NOMO-1 treated with dmso at 0.1 percent for 144 hours (cell line): ENCODE measurements around the gene SFT2D1.
"Not testable (repeated sequence)": the region's sequence is repeated elsewhere in the genome, so short reads cannot be mapped to it uniquely, and the experiment has no call there.

Experiments used
- DNase-seq: peaks from one replicate; lab custom pipeline; 2025; ENCODE audit not compliant: unreplicated experiment; lab: John Stamatoyannopoulos, UW

SFT2D1 gene

DNA sequence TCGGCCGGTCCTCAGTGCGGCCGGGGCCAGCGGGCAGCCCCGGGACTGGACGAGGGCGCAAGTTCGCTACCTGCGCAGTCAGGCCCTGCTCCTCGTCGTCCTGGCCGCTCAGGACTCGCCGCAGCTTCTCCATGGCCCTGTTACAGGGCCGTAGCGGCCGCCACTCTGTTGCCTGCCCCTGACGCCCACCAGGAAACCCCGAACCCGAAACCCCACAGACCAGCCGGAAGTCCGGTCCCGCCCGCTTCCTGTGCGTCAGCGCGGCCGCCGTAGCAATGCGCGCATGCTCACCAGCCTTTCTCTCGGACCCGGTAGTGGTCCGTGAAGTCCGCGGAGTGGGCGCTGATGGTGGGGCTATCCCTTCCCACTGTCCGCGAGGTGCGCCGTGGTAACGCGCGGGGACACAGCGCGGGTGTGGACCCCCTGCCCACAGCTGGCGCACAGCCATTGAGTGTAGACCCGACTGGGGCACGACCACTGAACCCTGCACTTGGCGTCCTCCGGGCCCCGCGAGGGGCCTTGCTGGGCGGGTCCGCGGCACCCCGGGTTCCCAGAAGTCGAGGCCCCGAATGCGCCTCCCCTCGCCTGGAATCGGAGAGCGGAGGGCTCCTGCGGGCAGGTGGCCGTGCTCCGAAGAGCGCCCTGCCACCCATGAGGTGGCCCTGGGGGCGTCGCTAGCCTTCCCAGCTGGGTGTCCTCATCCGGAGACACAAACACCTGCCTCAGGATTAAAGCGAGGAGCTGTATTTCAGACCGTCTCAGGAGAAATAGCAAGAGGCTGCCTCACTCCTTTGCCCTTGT, at the start of gene SFT2D1:
Gene SFT2D1 (minus strand): TSS at position 197 of the 801 bp plus-strand sequence. CDS start 64 bp downstream, at position 133.
- DNase-seq = peak; percentile 66

DNA sequence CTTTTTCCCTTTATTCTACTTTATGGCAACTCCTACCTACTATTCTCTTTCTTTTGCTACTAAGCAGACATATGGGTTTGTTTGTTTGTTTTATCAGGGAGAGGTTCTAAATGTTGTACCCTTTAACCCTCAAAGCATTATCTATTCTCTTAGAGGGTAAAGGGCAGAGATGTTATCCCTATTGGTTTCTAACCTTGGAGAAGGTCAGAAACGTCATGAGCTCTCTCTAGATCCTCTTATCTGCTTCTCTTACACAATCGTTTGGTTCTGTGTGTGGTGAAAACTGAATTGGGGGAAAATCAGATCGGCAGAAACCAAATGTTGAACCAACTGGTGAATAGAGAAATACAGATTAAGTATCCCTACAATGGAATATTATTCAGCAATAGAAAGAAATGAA, 46.8 kb upstream of the SFT2D1 start:
- DNase-seq = no peak

DNA sequence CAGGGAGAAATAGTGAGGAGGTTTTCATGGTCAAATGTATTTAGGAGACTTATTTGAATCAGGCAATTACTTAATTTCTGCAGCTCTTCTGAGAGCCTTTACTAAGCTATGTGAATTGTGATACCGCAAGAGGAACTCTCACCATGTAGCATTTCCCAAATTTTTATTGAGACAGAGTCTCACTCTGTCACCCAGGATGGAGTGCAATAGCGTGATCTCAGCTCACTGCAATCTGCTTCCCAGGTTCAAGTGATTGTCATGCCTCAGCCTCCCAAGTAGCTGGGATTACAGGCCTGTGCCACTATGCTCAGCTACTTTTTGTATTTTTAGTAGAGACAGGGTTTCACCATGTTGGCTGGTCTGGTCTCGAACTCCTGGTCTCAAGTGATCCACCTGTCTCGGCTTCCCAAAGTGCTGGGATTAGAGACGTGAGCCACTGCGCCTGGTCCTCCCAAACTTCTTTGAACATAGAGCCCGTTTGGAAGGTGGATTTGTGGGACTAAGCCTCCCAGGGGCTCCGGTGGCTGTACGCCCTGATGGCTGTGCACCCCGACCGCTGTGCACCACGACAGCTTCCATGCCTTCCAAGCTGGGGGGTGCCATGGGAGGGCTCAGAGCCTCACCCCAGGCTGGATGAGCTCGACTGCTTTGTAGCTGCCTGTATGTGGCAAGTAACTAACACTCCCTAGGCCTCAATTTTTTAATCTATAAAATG, 46.1 kb upstream of the SFT2D1 start:
- no peak for DNase-seq

DNA sequence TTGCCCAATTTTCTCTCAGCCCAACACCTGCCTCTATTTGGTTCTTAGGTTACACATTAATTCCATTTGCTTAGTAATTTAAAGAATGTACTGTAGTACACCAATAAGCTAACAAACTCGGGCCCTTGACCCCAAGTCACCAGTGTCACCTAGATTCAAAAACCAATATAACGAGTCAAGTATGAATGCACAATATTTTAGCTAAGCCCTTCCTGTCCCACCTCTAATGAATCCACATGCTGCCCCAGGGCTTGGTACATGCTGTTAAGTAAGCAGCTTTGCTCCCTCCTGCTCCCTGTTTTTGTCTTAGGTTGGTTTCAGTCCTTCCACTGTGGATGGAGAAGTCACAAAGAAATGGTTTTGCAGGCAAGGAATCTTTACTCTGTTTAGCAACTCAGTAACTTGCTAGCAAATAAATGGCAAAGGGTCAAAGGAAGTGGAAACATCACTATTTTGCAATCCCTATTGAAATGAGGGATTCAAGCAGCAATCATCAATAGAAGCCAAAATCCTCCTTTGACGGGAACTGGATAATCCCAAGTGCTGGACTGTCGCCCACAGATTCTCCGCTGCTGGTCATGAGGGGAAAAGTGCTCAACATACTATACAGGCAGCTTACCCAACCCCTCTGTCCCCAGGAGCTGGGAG, 45.4 kb upstream of the SFT2D1 start:
- no peak for DNase-seq

DNA sequence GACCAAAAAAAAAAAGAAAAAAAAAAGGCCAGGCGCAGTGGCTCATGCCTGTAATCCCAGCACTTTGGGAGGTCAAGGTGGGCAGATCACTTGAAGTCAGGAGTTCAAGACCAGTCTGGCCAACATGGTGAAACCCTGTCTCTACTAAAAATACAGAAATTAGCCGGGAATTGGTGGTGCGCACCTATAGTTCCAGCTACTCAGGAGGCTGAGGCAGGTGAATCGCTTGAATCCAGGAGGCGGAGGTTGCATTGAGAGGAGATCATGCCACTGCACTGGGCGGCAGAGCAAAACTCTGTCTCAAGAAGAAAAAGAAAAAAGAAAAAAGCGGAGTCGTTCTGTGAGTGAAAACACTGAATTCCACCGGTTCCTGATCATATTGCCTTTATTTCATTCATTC, 44.8 kb upstream of the SFT2D1 start:
- not testable (repeated sequence) for DNase-seq

DNA sequence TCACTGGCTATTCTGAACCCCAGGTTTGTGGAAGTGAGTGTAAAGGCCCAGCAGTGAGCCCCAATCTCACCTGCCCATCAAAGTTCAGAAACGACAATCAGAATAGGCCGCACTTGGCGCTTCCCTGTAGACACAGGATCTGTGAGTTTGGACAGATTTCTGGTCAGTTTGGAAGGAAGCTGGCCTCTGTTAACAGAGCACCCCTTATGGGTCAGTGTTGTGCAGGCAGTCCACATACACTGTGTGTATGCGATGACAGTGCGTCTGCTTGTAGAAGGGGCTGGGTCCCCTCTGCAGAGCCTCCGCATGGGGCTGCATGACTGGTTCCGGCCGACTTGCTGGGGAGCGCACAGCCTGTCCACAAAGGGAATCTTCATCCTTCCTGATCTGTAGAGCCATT, 43.8 kb upstream of the SFT2D1 start:
- DNase-seq = no peak

DNA sequence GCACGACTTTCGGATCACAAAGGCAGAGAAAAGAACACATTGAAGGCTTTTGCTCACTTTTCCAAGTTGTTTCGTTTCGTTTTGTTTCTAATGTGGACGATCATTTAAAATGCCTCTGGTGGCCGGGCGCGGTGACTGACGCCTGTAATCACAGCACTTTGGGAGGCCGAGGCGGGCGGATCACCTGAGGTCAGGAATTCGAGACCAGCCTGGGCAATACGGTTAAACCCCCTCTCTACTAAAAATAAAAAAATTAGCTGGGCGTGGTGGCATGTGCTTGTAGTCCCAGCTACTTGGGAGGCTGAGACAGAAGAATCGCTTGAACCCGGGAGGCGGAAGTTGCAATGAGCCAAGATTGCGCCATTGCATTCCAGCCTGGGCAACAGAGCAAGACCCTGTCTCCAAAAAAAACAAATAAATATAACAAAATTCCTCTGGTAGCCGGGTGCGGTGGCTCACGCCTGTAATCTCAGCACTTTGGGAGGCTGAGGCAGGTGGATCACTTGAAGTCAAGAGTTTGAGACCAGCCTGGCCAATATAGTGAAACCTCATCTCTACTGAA, 41.5 kb upstream of the SFT2D1 start:
- not testable (repeated sequence) for DNase-seq

DNA sequence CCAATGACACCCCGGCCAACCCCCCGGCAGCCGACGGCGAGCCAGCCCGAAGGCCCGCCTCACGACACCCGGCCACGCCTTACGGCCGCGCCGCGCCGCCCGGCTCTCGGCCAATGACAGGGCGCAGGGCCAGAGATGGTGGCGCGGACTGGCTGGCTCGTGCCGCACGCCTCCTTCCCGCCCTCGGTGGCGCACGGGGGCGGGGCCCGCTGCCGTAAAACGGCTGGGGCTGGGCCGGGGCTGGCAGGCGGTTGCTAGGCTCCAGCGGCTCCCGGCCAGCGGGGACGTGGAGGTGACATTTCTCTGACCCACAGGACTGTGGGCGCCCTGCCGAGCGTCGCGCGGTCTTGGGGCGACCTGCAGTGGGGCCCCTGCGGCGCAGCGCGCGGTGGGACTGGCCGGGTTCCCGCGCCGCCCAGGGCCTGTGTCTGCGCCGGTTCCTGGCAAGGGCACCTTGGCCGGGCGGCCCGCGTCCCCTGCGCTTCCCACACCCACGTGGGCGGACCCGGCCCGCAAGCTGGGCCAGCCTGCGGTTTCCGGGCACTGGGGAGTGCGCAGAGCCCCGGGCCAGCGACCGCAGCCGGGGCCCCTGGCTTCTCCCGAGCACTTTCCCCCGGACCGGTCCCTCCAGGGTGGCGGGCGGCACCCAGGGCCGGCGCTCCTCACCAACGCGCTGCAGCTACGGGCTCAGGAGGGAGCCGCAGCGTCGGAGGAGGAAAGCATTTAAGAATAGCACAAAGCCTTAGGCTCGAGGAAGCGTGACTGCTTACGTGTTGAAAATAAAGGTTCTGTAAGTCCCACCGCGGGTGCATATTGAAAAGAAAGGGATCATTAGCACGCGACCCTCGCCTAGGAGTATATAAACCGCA, 40.8 kb upstream of the SFT2D1 start, which contains the start of gene MPC1:
Gene MPC1 (minus strand): TSS at position 8 of the 869 bp plus-strand sequence. CDS start 64 bp downstream, outside the sequence.
- peak; percentile 95 for DNase-seq

DNA sequence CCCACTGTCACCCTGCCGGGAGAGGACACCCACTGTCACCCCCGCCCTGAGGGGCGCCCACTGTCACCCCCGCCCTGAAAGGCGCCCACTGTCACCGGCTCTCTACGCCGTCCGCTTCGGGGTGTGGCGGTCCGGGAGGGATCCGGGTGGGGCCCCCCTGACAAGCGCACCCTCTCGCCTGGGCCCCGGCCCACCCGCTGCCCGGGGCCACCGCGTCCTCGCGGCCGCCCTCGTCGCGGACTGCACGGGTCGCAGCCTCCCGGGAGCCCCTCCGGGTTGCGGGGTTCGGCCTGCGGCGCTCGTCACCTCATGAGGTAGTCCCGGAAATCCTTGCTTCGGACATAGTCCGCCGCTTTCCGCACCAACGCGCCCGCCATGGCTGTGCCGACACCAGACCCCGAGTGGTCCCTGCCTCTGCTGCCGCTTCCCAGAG, 40.2 kb upstream of the SFT2D1 start:
- DNase-seq = no peak

DNA sequence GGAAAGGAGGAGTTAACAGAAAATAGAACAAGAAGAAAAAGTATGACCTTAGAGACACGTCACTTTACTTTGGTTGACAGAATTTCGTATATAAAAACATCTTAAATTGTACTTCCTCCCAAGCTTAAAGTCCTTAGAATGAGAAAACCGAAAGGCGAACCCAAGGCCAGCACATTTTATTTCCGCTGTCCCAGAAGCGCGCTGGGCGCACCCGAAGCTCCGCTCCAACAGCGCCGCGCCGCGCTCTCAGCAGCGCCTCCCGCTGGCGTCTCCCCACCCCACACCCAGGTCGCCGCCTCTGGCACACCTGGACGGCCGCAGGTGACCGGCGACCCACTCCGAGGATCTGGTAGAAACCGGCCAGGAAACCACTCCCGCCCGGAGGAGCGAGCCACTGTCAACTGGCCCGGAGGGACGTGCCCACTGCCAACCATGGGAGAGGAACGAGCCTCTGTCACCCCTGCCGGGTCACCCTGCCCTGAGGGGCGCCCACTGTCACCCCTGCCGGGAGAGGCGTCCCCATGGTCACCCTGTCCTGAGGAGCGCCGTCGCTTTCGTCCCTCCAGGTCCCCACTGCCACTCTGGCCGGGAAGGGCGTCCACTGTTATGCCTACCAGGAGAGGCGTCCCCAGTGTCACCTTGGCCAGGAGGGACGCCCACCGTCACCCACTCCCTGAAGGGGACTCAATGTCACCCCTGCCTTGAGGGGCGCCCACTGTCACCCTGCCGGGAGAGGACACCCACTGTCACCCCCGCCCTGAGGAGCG, 39.6 kb upstream of the SFT2D1 start:
- DNase-seq = peak; percentile 54

DNA sequence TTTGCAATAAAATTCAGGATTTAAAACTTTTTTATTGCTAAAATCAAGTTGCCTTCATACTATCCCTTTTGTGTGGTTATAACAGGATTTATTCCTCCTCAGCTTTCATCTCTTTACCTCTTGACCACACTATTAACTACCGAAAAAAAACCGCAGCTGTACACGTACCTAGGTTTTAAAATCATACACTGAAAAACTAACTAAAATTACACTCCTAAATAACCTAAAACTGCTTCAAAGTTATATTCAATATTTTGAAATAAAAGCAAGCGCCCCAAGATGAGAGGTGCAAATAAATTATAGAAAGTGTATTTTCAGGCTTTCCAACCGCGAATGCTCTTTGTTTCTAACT, 39.0 kb upstream of the SFT2D1 start:
- no peak for DNase-seq

DNA sequence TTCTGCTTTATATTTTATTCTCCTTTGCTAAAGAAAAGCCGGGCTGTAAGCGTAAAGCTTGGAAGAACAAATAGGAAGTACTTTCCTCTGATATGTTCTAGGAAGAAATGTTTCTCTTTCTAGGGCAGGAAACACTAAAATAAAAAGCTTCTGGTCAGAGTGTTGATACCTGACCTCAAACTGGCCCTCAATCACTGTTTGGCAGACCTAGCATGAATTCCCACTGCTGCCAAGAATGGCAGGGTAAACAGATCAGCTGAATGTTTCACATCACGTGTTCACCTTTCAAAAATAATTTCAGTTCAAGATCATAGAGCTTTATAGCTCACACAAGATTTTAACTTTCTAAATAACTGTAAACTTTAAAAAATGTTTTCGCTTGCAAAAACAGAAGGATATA, 37.5 kb upstream of the SFT2D1 start:
- DNase-seq = no peak

DNA sequence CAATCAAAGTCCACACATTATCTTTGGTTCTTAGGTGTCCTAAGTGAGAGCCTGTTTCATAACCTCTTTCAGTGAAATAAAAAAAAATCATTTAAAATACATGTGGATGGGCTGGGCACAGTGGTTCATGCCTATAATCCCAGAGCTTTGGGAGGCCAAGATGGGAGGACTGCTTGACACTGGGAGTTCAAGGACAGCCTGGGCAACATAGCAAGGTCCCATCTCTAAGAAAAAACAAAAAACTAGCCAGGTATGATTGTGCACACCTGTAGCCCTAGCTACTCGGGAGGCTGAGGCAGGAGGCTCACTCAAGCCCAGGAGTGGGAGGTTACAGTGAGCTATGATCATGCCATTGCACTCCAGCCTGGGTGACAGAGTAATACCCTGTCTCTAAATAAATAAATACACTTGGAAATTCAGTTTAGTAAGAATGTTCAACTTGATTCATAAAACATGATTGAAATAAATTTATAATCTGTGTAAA, 36.8 kb upstream of the SFT2D1 start:
- DNase-seq = no peak

DNA sequence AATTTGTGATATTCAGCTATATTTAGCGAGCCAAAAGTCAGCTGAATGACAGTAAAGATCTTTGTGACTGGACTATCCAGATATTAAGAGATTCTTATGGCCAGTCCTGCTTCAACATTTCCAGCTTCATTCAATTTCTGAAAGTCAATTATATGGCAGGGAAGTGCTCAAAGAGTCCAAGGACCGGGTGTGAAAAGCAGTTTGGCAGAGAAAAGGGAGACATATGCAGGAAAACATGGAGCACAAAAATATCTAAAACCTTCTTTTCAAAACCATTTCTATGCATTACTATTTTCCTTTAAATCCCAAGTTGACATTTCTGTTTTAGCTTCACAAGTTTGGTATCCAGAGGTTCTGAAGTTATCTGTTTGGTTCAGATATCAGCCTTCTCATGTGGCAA, 35.4 kb upstream of the SFT2D1 start:
- no peak for DNase-seq

DNA sequence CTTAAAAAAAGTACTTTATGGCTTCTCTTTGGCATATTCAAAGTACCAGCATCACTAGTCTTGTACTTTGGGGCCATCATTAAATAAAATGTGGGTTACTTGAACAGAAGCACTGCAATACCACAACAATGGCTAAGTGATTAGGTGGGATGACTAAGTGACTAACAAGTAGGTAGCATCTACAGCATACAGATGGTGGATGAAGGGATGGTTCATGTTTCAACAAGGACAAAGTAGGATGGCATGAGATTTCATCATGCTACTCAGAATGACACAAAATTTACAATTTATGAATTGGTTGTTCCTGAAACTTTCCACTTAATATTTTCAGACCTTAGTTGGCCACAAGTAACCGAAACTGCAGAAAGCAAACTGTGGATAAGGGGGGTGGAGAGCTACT, 32.7 kb upstream of the SFT2D1 start:
- DNase-seq = no peak

DNA sequence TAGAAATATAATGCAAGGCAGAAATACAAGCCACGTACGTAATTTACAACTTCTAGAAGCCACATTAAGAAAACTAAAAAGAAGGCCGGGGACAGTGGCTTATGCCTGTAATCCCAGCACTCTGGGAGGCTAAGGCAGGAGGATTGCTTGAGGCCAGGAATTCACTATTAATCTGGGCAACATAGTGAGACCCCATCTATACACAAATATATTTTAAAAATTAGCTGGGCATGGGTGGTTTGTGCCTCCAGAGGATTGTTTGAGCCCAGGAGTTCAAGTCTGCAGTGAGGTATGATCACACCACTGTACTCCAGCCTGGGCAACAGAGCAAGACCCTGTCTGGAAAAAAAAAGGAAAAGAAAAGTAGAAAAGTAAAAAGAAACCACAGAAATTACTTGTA, 28.1 kb upstream of the SFT2D1 start:
- no peak for DNase-seq

DNA sequence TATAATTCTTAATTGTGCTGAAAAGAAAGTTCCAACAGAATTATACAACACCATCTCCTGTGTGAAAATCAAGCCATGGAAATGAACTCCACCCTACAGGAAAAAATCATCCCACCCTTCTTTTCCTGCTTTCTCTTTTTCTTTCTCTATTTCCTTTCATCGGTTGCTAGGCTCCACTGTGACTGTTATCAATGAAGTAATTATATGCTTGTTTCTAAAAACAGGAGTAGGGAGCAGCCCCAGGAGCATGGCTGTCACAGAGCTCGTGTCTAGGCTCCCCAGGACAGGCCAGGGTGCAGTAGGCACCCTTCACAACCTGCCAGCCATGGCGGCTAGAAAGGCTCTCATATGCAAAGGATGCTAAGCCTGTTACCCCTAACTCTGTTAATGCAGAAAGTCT, 27.4 kb upstream of the SFT2D1 start:
- DNase-seq = no peak

DNA sequence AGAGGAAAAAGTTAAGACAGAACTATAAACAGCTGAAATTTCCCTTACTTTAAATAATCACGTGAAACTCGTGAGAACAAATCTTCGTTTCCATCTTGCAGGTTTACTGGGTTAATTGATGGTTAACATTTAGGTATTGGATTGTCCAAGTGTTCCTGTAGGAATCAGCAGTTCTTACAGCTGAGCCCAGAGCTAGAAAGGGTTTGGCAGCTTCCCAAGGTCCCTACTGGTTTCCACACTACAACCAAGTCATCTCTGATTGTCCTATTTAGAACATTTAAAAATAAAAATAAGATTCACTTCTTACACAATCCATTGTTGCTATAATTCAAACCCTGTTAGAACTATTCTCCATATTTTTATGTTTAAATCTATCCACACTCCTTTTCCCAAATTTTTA, 24.6 kb upstream of the SFT2D1 start:
- DNase-seq = no peak

DNA sequence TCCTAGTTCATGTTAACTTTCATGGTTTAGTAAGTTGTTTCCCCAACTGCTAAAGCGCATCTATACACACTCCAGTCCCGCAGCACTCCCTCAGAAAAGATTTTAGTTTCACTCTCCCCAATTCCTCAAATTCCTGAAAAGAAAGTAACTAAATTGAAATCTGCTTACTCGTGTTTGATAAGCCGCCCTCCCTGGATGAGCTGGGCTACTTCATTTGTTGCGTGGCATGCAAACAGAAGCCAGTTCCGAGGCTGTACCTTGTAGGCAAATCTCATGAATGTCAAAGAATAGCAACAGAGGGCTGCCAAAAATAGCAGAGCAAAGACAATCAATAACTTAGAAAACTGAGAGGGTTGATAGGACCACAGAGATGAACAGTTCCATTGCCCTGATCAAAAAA, 23.5 kb upstream of the SFT2D1 start:
- no peak for DNase-seq

DNA sequence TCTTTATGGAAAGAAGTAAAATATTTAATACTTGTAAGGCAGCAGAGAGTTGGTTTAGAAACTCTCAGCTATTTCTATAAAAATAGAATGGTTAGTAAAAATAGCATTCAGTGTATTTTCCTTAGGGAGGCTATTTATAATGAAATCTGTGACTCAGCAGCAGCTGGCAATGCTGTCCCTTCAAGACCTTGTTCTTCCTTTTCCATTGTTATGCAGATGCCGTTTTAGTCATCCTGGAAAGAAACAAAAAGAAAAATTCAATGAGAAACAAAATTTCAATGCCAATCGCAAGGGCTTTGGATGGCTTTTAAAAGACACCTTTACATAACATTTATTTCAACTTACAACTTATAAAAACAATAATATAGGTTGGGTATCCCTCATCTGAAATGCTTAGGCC, 22.9 kb upstream of the SFT2D1 start:
- DNase-seq = no peak
